Ammon's horn (tissue), 1 donor: ENCODE data around the gene ARHGAP5.

Experiments
- DNase-seq: peaks from one replicate; pipeline ENCODE4 v3.0.0-alpha.2; 2016; ENCODE audit warnings: low spot score

The ARHGAP5 gene

GRCh38 chr14:32076278-32077080 is 625 bp upstream of the ARHGAP5 start:
- DNase-seq: peak; percentile 98

DNA sequence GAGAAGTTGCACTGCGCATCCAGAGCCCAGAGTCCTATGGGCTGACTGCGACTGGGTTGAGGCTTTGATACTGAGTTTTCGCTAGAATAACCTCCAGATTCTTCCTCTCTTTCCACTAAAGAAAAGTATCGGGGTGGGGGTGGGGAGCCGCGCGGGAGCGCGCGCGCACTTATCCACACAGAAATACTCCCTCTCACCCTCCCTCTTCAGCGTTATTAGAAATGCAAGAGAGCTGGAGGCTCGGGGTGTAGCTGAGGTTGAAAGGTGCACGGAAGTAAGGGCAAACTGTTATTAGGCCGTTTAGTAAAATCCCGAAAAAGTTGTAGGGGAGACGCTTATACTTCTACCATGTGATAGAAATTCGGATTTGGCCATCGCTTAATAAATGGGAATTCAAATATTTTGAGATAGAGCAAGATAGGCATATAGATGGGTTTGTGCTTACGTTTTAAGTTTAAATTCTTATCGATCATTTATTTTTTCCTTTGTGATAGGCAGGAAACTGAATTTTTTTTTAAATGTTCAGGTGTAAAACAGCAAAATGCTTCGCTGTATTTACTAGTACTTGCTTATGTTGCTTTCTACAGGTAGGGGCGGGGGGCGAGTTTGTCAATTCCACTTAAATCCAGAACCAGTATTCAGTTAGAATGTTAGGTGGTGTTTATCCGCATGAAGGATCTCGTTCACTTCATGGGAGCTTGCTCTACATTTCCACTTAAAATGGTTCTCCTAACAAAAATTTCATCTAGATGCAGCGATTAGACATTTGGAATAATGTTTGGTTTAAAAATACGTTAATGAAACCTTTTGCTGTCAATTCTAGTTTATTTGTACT is 1.1 kb downstream of the ARHGAP5 start:
- DNase-seq: peak; percentile 57

DNA sequence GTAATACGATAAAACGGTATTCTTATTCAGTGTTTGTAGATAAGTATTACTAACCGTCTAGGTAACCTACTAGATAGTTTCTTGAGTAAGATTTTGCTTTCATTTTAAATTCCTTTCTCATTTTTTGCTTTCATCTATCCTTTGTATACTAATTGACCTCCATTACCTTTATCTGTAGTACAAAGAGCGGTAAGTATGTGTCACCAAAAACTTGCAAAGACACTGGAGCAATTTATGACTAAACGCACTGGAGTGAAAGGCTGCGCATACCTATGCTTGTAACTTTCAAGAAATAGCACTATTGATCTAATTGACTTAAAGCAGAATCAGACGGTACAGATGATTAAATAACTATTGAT is 1.7 kb downstream of the ARHGAP5 start:
- DNase-seq: no peak

DNA sequence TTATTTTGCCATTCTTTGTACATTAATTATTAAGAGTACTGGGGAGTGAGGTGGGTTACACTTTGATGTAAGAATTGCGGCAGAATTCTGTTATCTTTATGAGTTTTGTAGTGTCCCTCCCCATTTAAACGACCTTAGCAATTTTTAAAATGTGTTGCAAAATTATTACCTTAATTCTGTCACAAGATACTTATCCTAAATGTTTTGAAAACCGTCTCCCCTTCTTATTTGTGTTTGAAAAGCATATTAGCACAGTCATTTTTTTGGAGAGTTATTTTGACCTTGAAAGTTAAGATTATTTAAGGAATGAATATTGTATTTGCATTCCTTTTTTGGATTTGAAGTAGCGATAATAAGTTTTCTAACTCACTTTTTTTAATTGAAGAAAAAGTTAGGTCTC is 2.2 kb downstream of the ARHGAP5 start:
- no peak for DNase-seq

DNA sequence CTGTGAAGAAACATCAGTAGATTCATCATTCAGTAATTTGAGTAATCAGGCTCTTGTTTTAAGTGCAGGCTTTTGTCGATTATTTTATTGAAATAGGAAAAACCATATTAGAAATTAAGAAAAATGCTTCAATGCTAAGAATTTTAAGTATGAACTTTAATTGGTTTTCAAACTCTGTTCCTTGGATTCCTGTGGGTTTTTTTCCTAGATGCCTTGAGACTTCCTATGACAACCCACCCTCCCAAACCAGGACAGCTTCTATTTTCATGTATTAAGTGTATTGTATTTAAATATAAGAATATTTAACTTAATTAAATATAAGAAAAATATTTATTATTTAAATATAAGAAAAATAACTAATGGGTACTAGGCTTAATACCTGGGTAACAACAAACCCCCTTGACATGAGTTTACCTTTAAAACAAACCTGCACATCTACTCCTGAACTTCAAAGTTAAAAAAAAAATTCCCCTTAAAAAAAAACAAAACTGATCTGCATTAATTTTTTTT is 3.0 kb downstream of the ARHGAP5 start:
- no peak for DNase-seq

DNA sequence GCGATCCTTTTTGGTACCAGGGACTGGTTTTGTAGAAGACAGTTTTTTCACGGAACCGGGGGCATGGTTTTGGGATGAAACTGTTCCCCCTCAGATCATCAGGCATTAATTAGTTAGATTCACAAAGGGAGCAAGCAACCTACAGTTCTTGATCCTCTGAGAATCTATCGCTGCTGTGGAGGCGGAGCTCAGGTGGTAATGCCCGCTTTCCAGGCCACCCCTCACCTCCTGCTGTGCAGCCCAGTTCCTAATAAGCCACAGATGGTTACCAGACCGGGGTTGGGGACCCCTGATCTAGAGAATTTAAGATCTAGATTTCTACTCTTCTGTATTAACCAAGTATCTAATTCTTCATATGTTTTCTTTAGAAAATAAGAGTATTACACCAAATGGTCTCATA is 4.8 kb downstream of the ARHGAP5 start:
- DNase-seq: no peak

- no peak for DNase-seq
Measured at GRCh38 chr14:32083315-32083624, 6.2 kb downstream of the ARHGAP5 start.

GRCh38 chr14:32083789-32084188 is 6.7 kb downstream of the ARHGAP5 start:
- DNase-seq: no peak

- DNase-seq: no peak
Measured at GRCh38 chr14:32085182-32085844, 8.2 kb downstream of the ARHGAP5 start.

DNA sequence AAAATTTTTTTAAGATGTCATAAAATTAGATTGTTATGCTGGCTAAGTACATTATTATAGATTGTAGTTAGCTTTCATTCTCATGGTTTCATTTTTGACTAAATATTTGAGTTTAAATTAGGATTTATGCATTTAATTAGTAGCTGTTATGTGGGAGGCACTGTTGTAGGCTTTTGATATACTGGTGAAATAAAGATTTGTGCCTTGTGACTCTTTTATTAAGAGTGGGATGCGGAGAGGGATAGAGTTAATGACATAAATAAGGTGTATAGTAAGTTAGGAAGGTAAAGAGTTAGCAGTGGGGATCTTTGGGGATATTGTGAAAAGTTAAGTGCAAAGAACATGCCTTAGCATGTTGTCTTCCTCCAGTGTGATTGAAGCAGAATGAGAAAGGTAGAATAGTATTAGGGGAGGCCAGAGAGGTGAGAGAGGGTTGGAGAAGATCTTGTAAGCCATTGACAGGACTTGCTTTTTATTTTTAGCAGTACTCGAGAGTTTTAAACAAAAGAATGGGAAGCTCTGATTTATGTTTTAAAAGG is 8.8 kb downstream of the ARHGAP5 start:
- no peak for DNase-seq

DNA sequence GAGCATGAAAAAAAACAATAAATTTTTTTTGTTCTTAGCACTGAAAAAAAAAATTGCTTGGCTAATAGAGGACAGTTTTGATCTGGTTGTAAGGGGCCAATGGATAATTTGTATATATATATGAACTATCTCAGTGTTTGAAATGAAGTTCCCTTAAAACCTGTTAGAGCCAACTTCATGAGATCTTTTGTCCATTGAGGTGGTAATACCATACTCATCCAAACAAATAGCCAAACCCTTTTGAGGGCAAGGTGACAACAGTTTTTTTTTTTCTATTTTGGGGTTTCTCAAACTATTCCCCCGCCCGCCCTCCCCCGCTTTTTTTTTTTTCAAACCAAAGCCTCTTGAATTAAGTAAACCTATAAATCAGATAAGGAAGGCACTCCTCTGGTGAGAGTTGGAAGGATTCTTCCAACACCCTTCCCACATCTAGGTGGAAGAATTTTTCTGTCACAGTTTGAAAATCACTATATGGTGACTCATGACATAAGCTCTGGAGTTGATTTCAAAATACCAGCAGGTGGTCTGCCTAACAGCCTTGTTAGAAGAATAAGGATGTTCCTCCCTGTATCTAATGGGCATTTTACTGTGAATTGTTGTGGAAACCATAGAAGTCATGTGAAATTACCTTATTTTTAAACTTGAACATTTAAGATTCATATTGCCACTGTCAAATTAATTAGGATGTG is 10.2 kb downstream of the ARHGAP5 start:
- no peak for DNase-seq

DNA sequence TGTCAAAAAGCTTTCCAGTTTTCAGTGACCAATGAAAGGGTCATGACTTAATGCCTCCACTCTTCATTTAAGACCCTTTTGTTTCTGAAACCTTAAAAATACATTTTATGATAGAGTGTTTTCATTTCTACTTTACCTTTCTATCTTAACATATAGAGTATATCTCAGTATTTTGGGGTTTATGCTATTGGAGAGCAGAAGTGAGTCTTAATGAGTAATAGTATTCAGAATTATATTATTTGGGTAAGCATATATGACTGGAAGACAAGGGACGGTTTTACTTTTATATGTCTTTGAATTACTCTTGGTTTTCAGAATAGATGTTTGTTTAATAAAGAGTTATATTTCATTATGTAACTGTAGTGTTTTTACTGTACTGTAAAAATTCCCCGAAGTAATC is 10.8 kb downstream of the ARHGAP5 start:
- no peak for DNase-seq

GRCh38 chr14:32090686-32091085 is 13.6 kb downstream of the ARHGAP5 start:
- peak; percentile 30 for DNase-seq

- no peak for DNase-seq
Measured at GRCh38 chr14:32099473-32099872, 22.4 kb downstream of the ARHGAP5 start.

GRCh38 chr14:32100175-32100574 is 23.1 kb downstream of the ARHGAP5 start:
- DNase-seq: no peak

DNA sequence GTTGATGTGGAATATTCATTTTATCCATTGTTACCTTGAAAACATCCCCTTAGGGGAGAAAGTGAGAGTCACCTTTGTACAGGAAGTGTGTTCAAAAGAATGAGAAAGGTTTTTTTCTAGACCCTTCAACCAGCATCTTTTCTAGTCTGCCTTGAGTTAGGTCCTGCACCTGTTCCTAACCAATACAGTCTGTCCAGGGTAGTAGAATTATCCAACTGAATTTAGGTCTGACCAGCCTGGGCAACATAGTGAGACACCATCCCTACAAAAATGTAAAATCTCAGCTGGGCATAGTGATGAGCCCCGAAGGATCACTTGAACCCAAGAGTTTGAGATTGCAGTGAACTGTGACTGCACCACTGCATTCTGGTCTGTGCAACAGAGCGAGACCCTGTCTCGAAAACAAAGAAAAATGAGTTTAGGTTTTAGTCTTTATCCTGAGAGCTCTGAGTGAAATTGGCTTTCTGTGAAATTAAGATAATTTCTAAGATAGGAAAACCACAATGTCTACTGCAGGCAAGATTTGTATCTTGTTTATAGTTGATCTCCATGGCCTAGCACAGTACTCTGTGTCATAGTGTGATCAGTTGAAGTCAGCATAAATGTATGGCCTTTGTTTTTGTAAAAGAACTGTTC is 25.2 kb downstream of the ARHGAP5 start:
- DNase-seq: no peak

DNA sequence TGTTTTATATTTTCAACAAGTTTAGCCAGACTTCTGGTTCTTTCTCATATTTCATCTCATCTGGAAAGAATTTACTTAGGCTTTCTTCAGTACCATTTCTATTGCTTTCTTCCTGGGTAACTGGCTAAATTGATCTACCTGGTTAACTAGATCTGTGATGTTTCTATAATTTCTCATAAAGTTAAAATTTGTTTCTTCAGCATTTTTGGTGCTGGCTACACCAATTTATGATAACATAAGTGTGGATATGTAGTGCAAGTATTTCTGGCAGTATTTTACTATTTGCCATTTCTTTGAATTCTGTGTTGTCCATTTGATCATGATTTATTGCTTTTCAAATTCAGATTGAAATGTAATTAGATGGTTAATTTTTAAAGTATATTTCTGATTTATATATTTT is 25.9 kb downstream of the ARHGAP5 start:
- DNase-seq: no peak

DNA sequence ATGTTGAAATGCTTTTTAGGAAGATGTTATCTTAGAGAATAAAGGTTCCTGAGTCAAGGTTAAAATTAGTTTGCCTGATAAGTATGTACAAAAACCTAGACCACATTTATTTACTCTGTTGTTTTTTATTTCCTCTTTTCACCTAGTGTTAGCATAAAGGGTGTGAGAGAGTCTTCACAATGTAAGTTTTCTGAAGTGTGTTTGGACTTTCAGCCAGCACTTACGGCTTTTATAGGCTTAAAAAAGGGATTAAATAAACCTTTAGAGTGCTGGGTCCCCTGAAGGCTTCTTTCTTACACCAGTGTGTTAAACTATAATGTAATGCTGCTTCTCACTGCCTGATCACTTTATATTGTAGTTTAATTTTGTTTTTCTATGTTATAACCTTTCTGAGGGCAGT is 27.2 kb downstream of the ARHGAP5 start:
- DNase-seq: no peak

GRCh38 chr14:32104803-32105202 is 27.7 kb downstream of the ARHGAP5 start:
- DNase-seq: no peak

DNA sequence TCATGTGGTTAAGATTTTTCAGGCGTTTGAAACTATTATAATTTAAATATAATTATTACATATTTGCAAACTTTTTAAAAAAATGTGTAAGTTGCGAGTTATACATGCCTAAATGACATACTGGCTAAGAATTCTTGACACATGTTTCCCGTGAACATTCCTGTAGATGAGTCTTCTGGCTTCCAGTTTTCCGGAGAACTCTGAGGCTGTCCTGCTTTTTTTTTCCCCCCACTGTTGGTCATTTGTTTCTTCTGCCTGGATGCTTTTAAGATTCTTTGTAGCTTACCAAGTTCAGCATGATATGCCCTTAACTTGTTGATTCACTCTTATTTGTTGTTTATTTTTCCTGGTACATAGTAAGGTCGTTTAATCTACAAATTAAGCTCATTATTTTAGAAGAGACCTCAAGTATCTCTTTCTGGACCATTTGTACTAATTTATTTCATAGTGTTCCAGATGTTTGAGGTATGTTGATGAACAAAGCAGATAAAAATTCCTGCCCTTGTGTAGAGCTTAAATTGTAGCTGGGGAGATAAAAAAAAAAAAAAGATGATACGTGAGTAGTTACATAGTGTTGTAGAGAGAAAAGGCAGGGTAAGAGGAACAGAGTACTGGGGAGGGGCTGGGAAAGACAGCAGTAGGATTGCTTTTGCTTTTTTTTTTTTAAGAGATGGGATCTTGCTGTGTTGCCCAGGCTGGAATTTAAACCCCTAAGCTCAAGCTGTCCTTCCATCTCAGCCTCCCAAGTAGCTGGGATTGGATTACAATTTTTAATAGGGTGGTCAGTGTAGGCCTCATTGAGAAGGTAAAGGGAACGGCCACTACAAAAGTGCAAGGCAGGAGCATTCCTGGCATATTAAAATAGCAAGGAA is 32.8 kb downstream of the ARHGAP5 start:
- DNase-seq: no peak

GRCh38 chr14:32110548-32110896 is 33.4 kb downstream of the ARHGAP5 start:
- DNase-seq: no peak
